OCI-LY3 (cell line): ENCODE data around the gene SEC24D.

Source experiments
- CTCF ChIP-seq: fragments of 200-600, 300-600 bp; sonication (generic); IDR thresholded peaks from 2 replicates; pipeline ENCODE4 v1.5.1; 2014; ENCODE audit warnings: antibody characterized with exemption, low read length, low read depth
- EZH2phosphoT487 ChIP-seq: fragments of 200-600 bp; shearing (Covaris generic); IDR thresholded peaks from 2 replicates; pipeline ENCODE4 v1.6.1; 2018; ENCODE audit warnings: antibody characterized with exemption, mixed run types, low read depth

GRCh38 chr4:118718511-118719170 is 117.3 kb downstream of the SEC24D start:
- TF ChIP-seq CTCF (no peak), EZH2phosphoT487 (no peak)
